ENCODE results near the gene UBE2D2. TPM values are rescaled to one million over a fixed set of nuclear protein-coding genes. Genes with fewer than 3 reads are reported as not detected.

UBE2D2 gene
- total and polyA plus RNA-seq, 7 donors: 61.5 to 177 (median 93.0) TPM

DNA sequence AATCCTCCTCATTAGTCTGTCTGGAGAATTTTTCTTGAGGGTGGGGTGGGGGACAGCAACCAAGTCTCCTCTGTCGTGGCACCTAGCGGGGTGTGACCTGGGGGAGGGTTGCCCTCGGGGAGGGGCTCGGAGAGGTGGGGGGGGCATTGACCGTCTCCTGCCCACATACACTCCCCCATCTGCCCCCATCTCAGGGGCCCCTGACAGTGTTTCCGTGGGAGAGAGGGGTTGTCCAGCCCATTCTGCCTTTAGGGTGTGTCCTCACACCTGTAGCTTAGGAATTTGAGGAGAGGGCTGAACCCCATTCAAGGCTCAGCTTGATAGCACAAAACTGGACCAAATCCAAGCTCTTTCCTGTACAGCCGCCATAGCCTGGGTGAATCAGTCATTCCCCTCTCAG is 81.1 kb downstream of the UBE2D2 start:
- peak; percentile 45 for DNase-seq
- Histone ChIP-seq H3K27ac (no peak overlapping the region), H3K36me3 (no peaks in the 10 kb centered on the region), H3K27me3 (no peaks in the 10 kb centered on the region), H3K9me3 (no peaks in the 10 kb centered on the region), H3K4me1 (peaks cover 0 to 34% (median 23%) of the 10 kb centered on the region in 4 donors), H3K4me3 (no peak overlapping the region)
- no peak for TF ChIP-seq POLR2AphosphoS5 (IDR thresholded peaks at IDR 0.05)
- no peak for TF ChIP-seq POLR2A (IDR thresholded peaks at IDR 0.05)
- TF ChIP-seq, protein P1, sequence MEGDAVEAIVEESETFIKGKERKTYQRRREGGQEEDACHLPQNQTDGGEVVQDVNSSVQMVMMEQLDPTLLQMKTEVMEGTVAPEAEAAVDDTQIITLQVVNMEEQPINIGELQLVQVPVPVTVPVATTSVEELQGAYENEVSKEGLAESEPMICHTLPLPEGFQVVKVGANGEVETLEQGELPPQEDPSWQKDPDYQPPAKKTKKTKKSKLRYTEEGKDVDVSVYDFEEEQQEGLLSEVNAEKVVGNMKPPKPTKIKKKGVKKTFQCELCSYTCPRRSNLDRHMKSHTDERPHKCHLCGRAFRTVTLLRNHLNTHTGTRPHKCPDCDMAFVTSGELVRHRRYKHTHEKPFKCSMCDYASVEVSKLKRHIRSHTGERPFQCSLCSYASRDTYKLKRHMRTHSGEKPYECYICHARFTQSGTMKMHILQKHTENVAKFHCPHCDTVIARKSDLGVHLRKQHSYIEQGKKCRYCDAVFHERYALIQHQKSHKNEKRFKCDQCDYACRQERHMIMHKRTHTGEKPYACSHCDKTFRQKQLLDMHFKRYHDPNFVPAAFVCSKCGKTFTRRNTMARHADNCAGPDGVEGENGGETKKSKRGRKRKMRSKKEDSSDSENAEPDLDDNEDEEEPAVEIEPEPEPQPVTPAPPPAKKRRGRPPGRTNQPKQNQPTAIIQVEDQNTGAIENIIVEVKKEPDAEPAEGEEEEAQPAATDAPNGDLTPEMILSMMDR (IDR thresholded peaks at IDR 0.05): no peak
- no peak for TF ChIP-seq EP300 (IDR thresholded peaks at IDR 0.05)
- intact Hi-C loops (cut with DNase I): no loop called here
- WGBS, 2 donors: 26 to 63% methylated on average over 7 of the region's 7 CpGs

GRCh38 chr5:139642891-139643871 is 82.0 kb downstream of the UBE2D2 start:
- no peak for TF ChIP-seq POLR2A (IDR thresholded peaks at IDR 0.05)
- TF ChIP-seq, protein P1 (IDR thresholded peaks at IDR 0.05): no peak
- TF ChIP-seq POLR2AphosphoS5 (IDR thresholded peaks at IDR 0.05): no peak
- no peak for TF ChIP-seq EP300 (IDR thresholded peaks at IDR 0.05)
- Histone ChIP-seq H3K27me3 (no peaks in the 10 kb centered on the region), H3K36me3 (no peaks in the 10 kb centered on the region), H3K27ac (no peak overlapping the region), H3K4me1 (peaks cover 0 to 32% (median 26%) of the 10 kb centered on the region in 4 donors), H3K4me3 (no peak overlapping the region), H3K9me3 (no peaks in the 10 kb centered on the region)
- 21 to 59% methylated on average over 16 of the region's 16 CpGs for WGBS, 2 donors
- peak; percentile 60 for DNase-seq
- intact Hi-C loops (cut with DNase I): no loop called here

DNA sequence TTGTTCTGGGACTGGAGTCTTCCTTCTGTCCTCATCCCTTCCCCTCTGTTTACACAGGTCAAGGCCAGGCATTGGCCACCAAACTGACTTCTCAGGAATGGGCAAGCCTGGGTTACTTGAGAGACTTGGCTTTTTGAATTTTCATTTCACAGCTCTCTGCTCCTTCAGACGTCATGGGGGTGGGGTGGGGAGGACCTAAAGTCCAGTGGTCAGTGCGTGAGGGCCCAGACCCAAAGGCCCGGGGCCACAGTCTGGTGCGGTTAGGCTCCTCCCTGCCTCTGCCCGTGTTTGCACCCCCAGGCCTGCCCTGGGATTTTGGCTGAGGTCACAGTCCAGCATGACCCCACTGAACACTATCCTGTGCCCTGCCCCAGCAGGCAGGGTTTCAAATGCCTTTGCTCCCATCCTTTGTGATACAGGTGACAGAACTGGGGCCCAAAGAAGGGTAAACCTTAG is 82.9 kb downstream of the UBE2D2 start:
- WGBS, 2 donors: 39 to 72% methylated on average over 5 of the region's 5 CpGs
- peak; percentile 63 for DNase-seq
- H3K4me1 ChIP-seq: peaks cover 0 to 27% (median 20%) of the 10 kb centered on the region in 4 donors
- no peak overlapping the region for H3K27ac ChIP-seq
- no peaks in the 10 kb centered on the region for H3K9me3 ChIP-seq
- no peaks in the 10 kb centered on the region for H3K27me3 ChIP-seq
- TF ChIP-seq, protein P1 (IDR thresholded peaks at IDR 0.05): no peak
- TF ChIP-seq POLR2A (IDR thresholded peaks at IDR 0.05) (no peak), POLR2AphosphoS5 (IDR thresholded peaks at IDR 0.05) (no peak), EP300 (IDR thresholded peaks at IDR 0.05) (no peak)
- H3K4me3 ChIP-seq: no peak overlapping the region
- intact Hi-C loops (cut with DNase I): no loop called here
- H3K36me3 ChIP-seq: no peaks in the 10 kb centered on the region

GRCh38 chr5:139644646-139645429 is 83.7 kb downstream of the UBE2D2 start:
- H3K27me3 ChIP-seq: peaks cover 0 to 7% (median 0%) of the 10 kb centered on the region in 3 donors
- intact Hi-C loops (cut with DNase I): no loop called here
- peak; percentile 26 for DNase-seq
- H3K4me1 ChIP-seq: peaks cover 0 to 36% (median 28%) of the 10 kb centered on the region in 4 donors
- H3K36me3 ChIP-seq: no peaks in the 10 kb centered on the region
- WGBS, 2 donors: 90 to 95% methylated on average over 3 of the region's 3 CpGs
- TF ChIP-seq, protein P1 (IDR thresholded peaks at IDR 0.05): no peak
- TF ChIP-seq POLR2A (IDR thresholded peaks at IDR 0.05) (no peak), EP300 (IDR thresholded peaks at IDR 0.05) (no peak), POLR2AphosphoS5 (IDR thresholded peaks at IDR 0.05) (no peak)
- H3K4me3 ChIP-seq: no peak overlapping the region
- H3K27ac ChIP-seq: no peak overlapping the region
- H3K9me3 ChIP-seq: no peaks in the 10 kb centered on the region
